ENCODE data around the gene RAB3D. TPM values are rescaled to one million over a fixed set of nuclear protein-coding genes. Genes with fewer than 3 reads are reported as not detected.
A peak's percentile ranks its signal among the peaks of the same experiment; 100 is the strongest.

The RAB3D gene
- total and polyA plus RNA-seq, 2 of the 4 experiments (the other 2 are of a cell fraction) = 4.8 to 5.5 TPM

DNA sequence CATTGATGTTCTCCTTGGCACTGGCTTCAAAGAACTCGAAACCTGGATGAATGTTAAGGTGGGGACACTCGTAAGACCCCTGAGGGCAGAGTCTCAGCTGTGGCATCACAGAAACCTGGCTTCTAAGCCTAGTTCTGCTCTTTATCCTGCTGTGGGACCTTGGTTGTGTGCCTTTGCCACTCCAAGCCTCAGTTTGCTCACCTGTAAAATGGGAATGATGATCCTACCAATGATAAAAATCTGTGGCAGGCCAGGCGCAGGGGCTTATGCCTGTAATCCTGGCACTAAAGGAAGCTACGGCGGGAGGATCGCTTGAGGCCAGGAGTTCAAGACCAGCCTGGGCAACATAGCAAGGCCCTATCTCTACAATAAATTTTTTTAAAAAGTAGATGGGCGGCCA lies 13.9 kb downstream of the RAB3D start:
- peaks cover 7% of the 10 kb centered on the region; the same call in 1 of the 2 replicates for H3K36me3 ChIP-seq (ENCODE audit: control insufficient read depth, insufficient read depth, low read length)
- no peaks in the 10 kb centered on the region for H3K79me1 ChIP-seq (ENCODE audit: low read depth in 1 of 2, low read length in 2 of 2)
- no CpG with 5 or more reads among the region's 7 CpGs for WGBS, 2 experiments (ENCODE audit: extremely low coverage in 2 of 2, insufficient read length in 1 of 2)
- no peak overlapping the region for H2BK20ac ChIP-seq (ENCODE audit: low read depth, low read length)
- H2AK9ac ChIP-seq (replicated peaks; ENCODE audit: low read depth, low read length, poor library complexity) = no peak overlapping the region
- H2AK5ac ChIP-seq (ENCODE audit: low read depth, low read length) = peak overlapping the region; percentile 61; the same call in 1 of the 2 replicates
- ATAC-seq (ENCODE audit: low read depth) (no peak), DNase-seq (no peak)
- H3K9ac ChIP-seq (ENCODE audit: low read depth, low read length) = no peak overlapping the region
- H3K14ac ChIP-seq (replicated peaks; ENCODE audit: low read depth, low read length) = no peak overlapping the region
- H3K18ac ChIP-seq (ENCODE audit: low read depth, low read length) = no peak overlapping the region
- no peak overlapping the region for H4K8ac ChIP-seq (ENCODE audit: low read depth in 2 of 2, low read length in 2 of 2)
- BruUV-seq (replicated peaks) = no TSS peak
- H3K23ac ChIP-seq (ENCODE audit: low read depth, low read length) = no peak overlapping the region
- intact Hi-C loops (cut with micrococcal nuclease) = no loop called here
- no peak overlapping the region for H2AFZ ChIP-seq (replicated peaks; ENCODE audit: low read length, poor library complexity)
- H3K27ac ChIP-seq (ENCODE audit: insufficient read depth, low read length) = no peak overlapping the region
- no peak overlapping the region for H3K4me3 ChIP-seq (ENCODE audit: insufficient read depth, low read depth, low read length)
- H2BK5ac ChIP-seq (ENCODE audit: low read depth, low read length, poor library complexity, severe bottlenecking) = no peak overlapping the region
- H4K20me1 ChIP-seq (ENCODE audit: insufficient read depth, low read length) = no peaks in the 10 kb centered on the region
- H3K9me3 ChIP-seq (ENCODE audit: control insufficient read depth, insufficient read depth, low read length) = no peaks in the 10 kb centered on the region
- ChIA-PET CTCF (no interaction called here), POLR2A (ENCODE audit: unreplicated experiment) (no interaction called here)
- dilution Hi-C loops (cut with HindIII; ENCODE audit: low sequenced_read_pairs, unreplicated experiment) = no loop called here
- H3K27me3 ChIP-seq (ENCODE audit: control insufficient read depth, insufficient read depth, low read length) = no peaks in the 10 kb centered on the region
- no peak overlapping the region for H3K4me2 ChIP-seq (ENCODE audit: low read depth, low read length)
- no peak overlapping the region for H2BK15ac ChIP-seq (ENCODE audit: low read depth, low read length)
- H3K56ac ChIP-seq (ENCODE audit: extremely low read depth, insufficient read depth, low read length) = no peak overlapping the region
- peaks cover 12% of the 10 kb centered on the region for H3K4me1 ChIP-seq (ENCODE audit: control insufficient read depth, insufficient read depth, low read length)
- H2BK120ac ChIP-seq (ENCODE audit: low read depth, low read length) = no peak overlapping the region
- H4K91ac ChIP-seq (ENCODE audit: insufficient read depth, low read depth, low read length) = no peak overlapping the region
- TF ChIP-seq RFX5 (IDR thresholded peaks at IDR 0.05; ENCODE audit: low read depth, low read length) (no peak), CEBPB (IDR thresholded peaks at IDR 0.05; ENCODE audit: low read depth, low read length) (no peak), SMC3 (IDR thresholded peaks at IDR 0.05; ENCODE audit: low read depth, low read length) (no peak), BHLHE40 (IDR thresholded peaks at IDR 0.05; ENCODE audit: low read depth, low read length) (no peak), MAZ (IDR thresholded peaks at IDR 0.05; ENCODE audit: borderline replicate concordance, low read depth, low read length) (no peak), RAD21 (IDR thresholded peaks at IDR 0.05; ENCODE audit: low read length) (no peak), RCOR1 (IDR thresholded peaks at IDR 0.05; ENCODE audit: insufficient replicate concordance, low read length) (no peak), MAFK (IDR thresholded peaks at IDR 0.05; ENCODE audit: low read depth, low read length) (no peak), FOS (IDR thresholded peaks at IDR 0.05; ENCODE audit: low read depth, low read length) (no peak), MXI1 (IDR thresholded peaks at IDR 0.05; ENCODE audit: borderline replicate concordance, low read depth, low read length) (no peak)
- TF ChIP-seq, protein P1, sequence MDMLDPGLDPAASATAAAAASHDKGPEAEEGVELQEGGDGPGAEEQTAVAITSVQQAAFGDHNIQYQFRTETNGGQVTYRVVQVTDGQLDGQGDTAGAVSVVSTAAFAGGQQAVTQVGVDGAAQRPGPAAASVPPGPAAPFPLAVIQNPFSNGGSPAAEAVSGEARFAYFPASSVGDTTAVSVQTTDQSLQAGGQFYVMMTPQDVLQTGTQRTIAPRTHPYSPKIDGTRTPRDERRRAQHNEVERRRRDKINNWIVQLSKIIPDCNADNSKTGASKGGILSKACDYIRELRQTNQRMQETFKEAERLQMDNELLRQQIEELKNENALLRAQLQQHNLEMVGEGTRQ (IDR thresholded peaks at IDR 0.05; ENCODE audit: low read depth, low read length) = no peak
- TF ChIP-seq, protein P2, sequence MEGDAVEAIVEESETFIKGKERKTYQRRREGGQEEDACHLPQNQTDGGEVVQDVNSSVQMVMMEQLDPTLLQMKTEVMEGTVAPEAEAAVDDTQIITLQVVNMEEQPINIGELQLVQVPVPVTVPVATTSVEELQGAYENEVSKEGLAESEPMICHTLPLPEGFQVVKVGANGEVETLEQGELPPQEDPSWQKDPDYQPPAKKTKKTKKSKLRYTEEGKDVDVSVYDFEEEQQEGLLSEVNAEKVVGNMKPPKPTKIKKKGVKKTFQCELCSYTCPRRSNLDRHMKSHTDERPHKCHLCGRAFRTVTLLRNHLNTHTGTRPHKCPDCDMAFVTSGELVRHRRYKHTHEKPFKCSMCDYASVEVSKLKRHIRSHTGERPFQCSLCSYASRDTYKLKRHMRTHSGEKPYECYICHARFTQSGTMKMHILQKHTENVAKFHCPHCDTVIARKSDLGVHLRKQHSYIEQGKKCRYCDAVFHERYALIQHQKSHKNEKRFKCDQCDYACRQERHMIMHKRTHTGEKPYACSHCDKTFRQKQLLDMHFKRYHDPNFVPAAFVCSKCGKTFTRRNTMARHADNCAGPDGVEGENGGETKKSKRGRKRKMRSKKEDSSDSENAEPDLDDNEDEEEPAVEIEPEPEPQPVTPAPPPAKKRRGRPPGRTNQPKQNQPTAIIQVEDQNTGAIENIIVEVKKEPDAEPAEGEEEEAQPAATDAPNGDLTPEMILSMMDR (conservative IDR thresholded peaks at IDR 0.05; ENCODE audit: low read depth, low read length) = no peak
- H3K4ac ChIP-seq (ENCODE audit: low read depth, low read length) = no peak overlapping the region
- in situ Hi-C loops (cut with MboI; ENCODE audit: low sequenced_read_pairs) = no loop called here
- H4K5ac ChIP-seq (ENCODE audit: low read depth, low read length) = no peak overlapping the region
- H3K9me1 ChIP-seq (ENCODE audit: insufficient read depth, low read length) = peaks cover 10% of the 10 kb centered on the region
